IMR-90 (cell line): ENCODE results near the gene ATP10A. TPM values are rescaled to one million over a fixed set of nuclear protein-coding genes. Genes with fewer than 3 reads are reported as not detected.

Experiments used
- ATAC-seq: fragments of 200-7000 bp; cut with Tn5 transposase; 2 replicates; pipeline ENCODE4 v1.9.1; 2020; ENCODE audit warnings: low read depth, mild to moderate bottlenecking, moderate library complexity
- BruUV-seq: library from RNA; stranded (reverse); fragments of 400-500 nt; replicated peaks from 2 replicates; lab custom pipeline; 2021; lab: Mats Ljungman, UMichigan
- CTCF ChIA-PET: fragments of 300-600 bp; formaldehyde crosslinking; extraction: SDS; loops from one replicate; lab custom pipeline; 2021; ENCODE audit warnings: antibody characterized with exemption; lab: Yijun Ruan, JAX
- POLR2A ChIA-PET: fragments of 300-600 bp; sonication (Branson Sonifier 250); formaldehyde crosslinking; loops from one replicate; lab custom pipeline; 2022; ENCODE audit warnings: antibody characterized with exemption; ENCODE audit not compliant: unreplicated experiment; lab: Charles Lee
- DNase-seq: peaks from one replicate; pipeline ENCODE4 v3.0.0; 2013
- H2AFZ ChIP-seq: replicated peaks from 2 replicates; pipeline ENCODE3; 2013; ENCODE audit warnings: low read length, mild to moderate bottlenecking; ENCODE audit not compliant: poor library complexity
- H2AK5ac ChIP-seq: 2 replicates; pipeline ENCODE4 v1.6.1; 2013; ENCODE audit warnings: low read depth, low read length, inconsistent platforms
- H2AK9ac ChIP-seq: replicated peaks from 2 replicates; pipeline ENCODE3; 2013; ENCODE audit warnings: mild to moderate bottlenecking, low read depth, low read length, moderate library complexity; ENCODE audit not compliant: poor library complexity
- H2BK120ac ChIP-seq: 2 replicates; pipeline ENCODE4 v1.6.1; 2013; ENCODE audit warnings: low read depth, low read length, inconsistent platforms
- H2BK15ac ChIP-seq: 3 replicates; pipeline ENCODE4 v1.6.1; 2013; ENCODE audit warnings: low read depth, low read length, inconsistent platforms
- H2BK20ac ChIP-seq: 2 replicates; pipeline ENCODE4 v1.6.1; 2013; ENCODE audit warnings: low read depth, mild to moderate bottlenecking, inconsistent platforms, low read length, moderate library complexity
- H2BK5ac ChIP-seq: 2 replicates; pipeline ENCODE4 v1.6.1; 2013; ENCODE audit warnings: mild to moderate bottlenecking, low read depth, low read length, inconsistent platforms; ENCODE audit not compliant: poor library complexity, severe bottlenecking
- H3K14ac ChIP-seq: replicated peaks from 2 replicates; pipeline ENCODE4 v1.6.1; 2013; ENCODE audit warnings: low read depth, low read length, inconsistent platforms
- H3K18ac ChIP-seq: 2 replicates; pipeline ENCODE4 v1.6.1; 2013; ENCODE audit warnings: low read depth, low read length, control low read depth
- H3K23ac ChIP-seq: 2 replicates; pipeline ENCODE4 v1.6.1; 2013; ENCODE audit warnings: low read depth, low read length, inconsistent platforms
- H3K27ac ChIP-seq: 2 replicates; pipeline ENCODE4 v1.5.1; 2013; ENCODE audit warnings: mild to moderate bottlenecking, control low read depth, low read length; ENCODE audit not compliant: insufficient read depth
- H3K27me3 ChIP-seq: 2 replicates; pipeline ENCODE4 v1.6.1; 2013; ENCODE audit warnings: low read length; ENCODE audit not compliant: control insufficient read depth, insufficient read depth
- H3K36me3 ChIP-seq: 2 replicates; pipeline ENCODE4 v1.6.1; 2013; ENCODE audit warnings: low read length, mixed read lengths; ENCODE audit not compliant: control insufficient read depth, insufficient read depth
- H3K4ac ChIP-seq: 2 replicates; pipeline ENCODE4 v1.6.1; 2013; ENCODE audit warnings: low read depth, low read length, inconsistent platforms
- H3K4me1 ChIP-seq: 2 replicates; pipeline ENCODE4 v1.6.1; 2013; ENCODE audit warnings: low read length, mixed read lengths; ENCODE audit not compliant: control insufficient read depth, insufficient read depth
- H3K4me2 ChIP-seq: 2 replicates; pipeline ENCODE4 v1.6.1; 2013; ENCODE audit warnings: low read depth, mild to moderate bottlenecking, control low read depth, low read length, moderate library complexity
- H3K4me3 ChIP-seq: 2 replicates; pipeline ENCODE4 v1.5.1; 2013; ENCODE audit warnings: low read depth, mild to moderate bottlenecking, control low read depth, low read length, moderate library complexity; ENCODE audit not compliant: insufficient read depth
- H3K56ac ChIP-seq: 2 replicates; pipeline ENCODE4 v1.6.1; 2013; ENCODE audit warnings: low read length, inconsistent platforms; ENCODE audit not compliant: insufficient read depth; ENCODE audit errors: extremely low read depth
- H3K79me1 ChIP-seq, 2 experiments: 2 replicates each; pipeline ENCODE4 v1.6.1; 2013; ENCODE audit warnings: low read length in 2 of 2, inconsistent platforms in 1 of 2, low read depth in 1 of 2
- H3K9ac ChIP-seq: 2 replicates; pipeline ENCODE4 v1.6.1; 2013; ENCODE audit warnings: low read depth, low read length, control low read depth
- H3K9me1 ChIP-seq: 2 replicates; pipeline ENCODE4 v1.6.1; 2013; ENCODE audit warnings: low read length, inconsistent platforms; ENCODE audit not compliant: insufficient read depth
- H3K9me3 ChIP-seq: 2 replicates; pipeline ENCODE4 v1.6.1; 2013; ENCODE audit warnings: low read length; ENCODE audit not compliant: control insufficient read depth, insufficient read depth
- H4K20me1 ChIP-seq: 2 replicates; pipeline ENCODE4 v1.6.1; 2013; ENCODE audit warnings: low read length, inconsistent platforms; ENCODE audit not compliant: insufficient read depth
- H4K5ac ChIP-seq: 2 replicates; pipeline ENCODE4 v1.6.1; 2013; ENCODE audit warnings: mild to moderate bottlenecking, low read depth, low read length, control low read depth
- H4K8ac ChIP-seq, 2 experiments: 2 replicates each; pipeline ENCODE4 v1.6.1; 2013; ENCODE audit warnings: low read depth in 2 of 2, low read length in 2 of 2, control low read depth in 1 of 2, inconsistent platforms in 1 of 2
- H4K91ac ChIP-seq: 2 replicates; pipeline ENCODE4 v1.6.1; 2013; ENCODE audit warnings: low read depth, low read length, inconsistent platforms; ENCODE audit not compliant: insufficient read depth
- BHLHE40 ChIP-seq: fragments of 150-350 bp; IDR thresholded peaks from 2 replicates; pipeline ENCODE4 v1.6.1; 2016; ENCODE audit warnings: mild to moderate bottlenecking, low read depth, low read length
- CEBPB ChIP-seq: IDR thresholded peaks from 2 replicates; pipeline ENCODE4 v1.6.1; 2012; ENCODE audit warnings: low read depth, low read length, improper control_type of control experiment
- WGBS, 2 experiments: methylation state at CpG; one replicate each; pipeline versions ENCODE4 v1.1.5 to v1.1.7; 2013; ENCODE audit warnings: missing lambda C conversion rate in 2 of 2; ENCODE audit not compliant: insufficient read length in 1 of 2; ENCODE audit errors: extremely low coverage in 2 of 2; 5-methylcytosine and 5-hydroxymethylcytosine counted together
- dilution Hi-C: fragments of 300-500 bp; cut with HindIII; formaldehyde crosslinking; loops from one replicate; pipeline ENCODE4 v1.14.3; 2018; ENCODE audit warnings: low sequenced_read_pairs; ENCODE audit not compliant: unreplicated experiment
- in situ Hi-C: fragments of 300-500 bp; cut with MboI; formaldehyde crosslinking; loops from 3 replicates; pipeline ENCODE4 v1.14.3; 2019; ENCODE audit warnings: low sequenced_read_pairs, inconsistent platforms, mixed read lengths
- intact Hi-C: fragments of 100-400 bp; cut with micrococcal nuclease; formaldehyde crosslinking; loops from 2 replicates; pipeline ENCODE4 v1.10.0; 2022
- polyA plus RNA-seq, 3 experiments: library from polyadenylated mRNA; depleted of rRNA; stranded (reverse); fragments of >200 nt; gene quantifications; 2 replicates each; pipeline ENCODE4 v1.2.3, GENCODE V29; 2012; ENCODE audit warnings: low replicate concordance in 1 of 3
- total RNA-seq: library from RNA; depleted of rRNA; stranded (reverse); fragments of >200 nt; gene quantifications from 2 replicates; pipeline ENCODE4 v1.2.3, GENCODE V29; 2012
- TF ChIP-seq, protein P1 (sequence below): fragments of 150-350 bp; IDR thresholded peaks from 2 replicates; pipeline ENCODE4 v1.6.1; 2017; ENCODE audit warnings: mild to moderate bottlenecking, antibody characterized with exemption, low read length, low read depth

The ATP10A gene
- total and polyA plus RNA-seq, 2 of the 4 experiments (the other 2 are of a cell fraction), result 13.8 to 16.0 TPM

DNA sequence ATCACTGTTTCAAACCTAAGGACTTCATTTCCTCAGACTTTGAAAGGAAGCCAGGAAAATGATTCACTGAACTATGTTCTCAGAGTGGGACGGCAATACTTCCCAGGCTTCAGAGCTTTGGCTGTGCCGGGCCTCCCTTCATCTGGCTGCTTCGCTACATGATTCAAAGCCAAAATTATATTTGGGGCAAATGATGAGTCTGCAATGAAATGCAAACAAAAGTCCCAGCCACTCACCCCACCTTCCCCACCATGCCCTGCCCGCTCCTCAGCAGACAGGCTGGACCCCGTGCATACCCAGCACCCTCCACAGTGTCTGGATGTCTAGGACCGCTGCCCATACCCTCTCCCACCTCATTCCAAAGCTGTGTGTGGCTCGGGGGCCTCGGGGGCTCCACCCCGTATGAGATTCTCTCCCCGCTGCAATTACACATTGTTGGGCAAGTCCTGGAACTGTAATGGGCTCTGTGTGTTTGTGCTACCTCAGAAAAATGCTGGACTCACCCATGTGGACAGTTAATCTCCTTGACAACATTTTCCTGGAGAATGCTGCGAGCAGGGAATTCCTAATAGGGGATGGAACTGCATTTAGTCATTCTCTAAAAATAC is 32.2 kb downstream of the ATP10A start (continued):
- TF ChIP-seq, protein P1, sequence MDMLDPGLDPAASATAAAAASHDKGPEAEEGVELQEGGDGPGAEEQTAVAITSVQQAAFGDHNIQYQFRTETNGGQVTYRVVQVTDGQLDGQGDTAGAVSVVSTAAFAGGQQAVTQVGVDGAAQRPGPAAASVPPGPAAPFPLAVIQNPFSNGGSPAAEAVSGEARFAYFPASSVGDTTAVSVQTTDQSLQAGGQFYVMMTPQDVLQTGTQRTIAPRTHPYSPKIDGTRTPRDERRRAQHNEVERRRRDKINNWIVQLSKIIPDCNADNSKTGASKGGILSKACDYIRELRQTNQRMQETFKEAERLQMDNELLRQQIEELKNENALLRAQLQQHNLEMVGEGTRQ, result no peak; the same call in 1 of the 2 replicates
- TF ChIP-seq BHLHE40, result peak; percentile 42; the same call in 1 of the 2 replicates

DNA sequence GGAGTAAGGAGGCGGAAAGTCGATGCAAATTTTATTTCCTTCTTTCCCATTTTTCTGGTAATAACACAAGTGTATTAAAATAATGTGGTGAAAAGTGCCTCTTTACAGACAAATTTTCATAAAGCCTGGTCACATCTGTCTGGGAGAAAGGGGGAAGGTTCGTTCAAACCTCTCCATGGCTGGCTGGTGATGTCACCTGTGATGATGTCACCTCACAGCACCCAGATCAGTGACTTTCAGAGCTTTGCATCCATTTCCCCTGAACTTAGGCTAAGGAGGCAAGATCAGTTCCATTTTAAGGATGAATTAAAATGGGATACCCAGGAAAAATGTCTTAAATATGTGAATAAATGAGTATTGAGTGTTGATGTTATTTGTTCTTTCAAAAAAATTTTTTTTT is 34.1 kb downstream of the ATP10A start:
- H2BK5ac ChIP-seq, result peak overlapping the region; percentile 31
- no peak overlapping the region for H3K18ac ChIP-seq
- no peak overlapping the region for H3K27ac ChIP-seq
- H3K23ac ChIP-seq, result peak overlapping the region; percentile 40
- H3K14ac ChIP-seq, result peak overlapping the region; percentile 63
- ATAC-seq, result no peak
- no peaks in the 10 kb centered on the region; the same call in 1 of the 2 replicates for H4K20me1 ChIP-seq
- peak overlapping the region; percentile 52; the same call in 1 of the 2 replicates for H2AK5ac ChIP-seq
- H4K5ac ChIP-seq, result no peak overlapping the region
- no peak overlapping the region for H3K56ac ChIP-seq
- no peak overlapping the region for H3K4me3 ChIP-seq
- peaks cover 25 to 71% of the 10 kb centered on the region in 2 experiments for H3K79me1 ChIP-seq
- ChIA-PET CTCF (interaction anchor here (1.2 kb wide), 1 partner anchor 11 kb away, joined by 3 read pairs; no protein-coding TSS in a partner anchor), POLR2A (no interaction called here)
- H3K4me1 ChIP-seq, result peaks cover 24% of the 10 kb centered on the region
- dilution Hi-C loops, result no loop called here
- H3K4me2 ChIP-seq, result no peak overlapping the region
- H2AK9ac ChIP-seq, result no peak overlapping the region
- in situ Hi-C loops, result no loop called here
- peak; percentile 43 for DNase-seq
- BruUV-seq, result no TSS peak
- peak overlapping the region; percentile 94 for H3K4ac ChIP-seq
- TF ChIP-seq, protein P1, result no peak
- TF ChIP-seq CEBPB, result peak; percentile 15; the same call in 1 of the 2 replicates
- H4K91ac ChIP-seq, result peak overlapping the region; percentile 89; the same call in 1 of the 2 replicates
- H3K9me3 ChIP-seq, result no peaks in the 10 kb centered on the region
- no peaks in the 10 kb centered on the region for H3K36me3 ChIP-seq
- H2BK120ac ChIP-seq, result peak overlapping the region; percentile 47; the same call in 1 of the 2 replicates
- peak overlapping the region; percentile 95; the same call in 1 of the 2 replicates for H2BK20ac ChIP-seq
- H2BK15ac ChIP-seq, result 0 out of 3 replicates have a peak overlapping the region, but pooled peaks have one; percentile 67
- H4K8ac ChIP-seq, result peak overlapping the region in 1 of 2 experiments; percentile 36; a peak in 2 of 4 replicates
- intact Hi-C loops, result no loop called here
- no peak overlapping the region for H2AFZ ChIP-seq
- WGBS, 2 experiments, result no CpG with 5 or more reads among the region's 3 CpGs
- H3K27me3 ChIP-seq, result no peaks in the 10 kb centered on the region
- peaks cover 28% of the 10 kb centered on the region for H3K9me1 ChIP-seq
- no peak overlapping the region for H3K9ac ChIP-seq
